Activated CD8-positive, alpha-beta memory T cell treated with anti-CD3 and anti-CD28 coated beads, Interleukin-2, amount 10 ng/mL, durations not matched to agents 7 days and 5 days (primary cell): ENCODE results near the gene TUBA1C. TPM values are rescaled to one million over a fixed set of nuclear protein-coding genes. Genes with fewer than 3 reads are reported as not detected.
"Not testable (repeated sequence)": the region's sequence is repeated elsewhere in the genome, so short reads cannot be mapped to it uniquely, and the experiment has no call there.

Source experiments
- ATAC-seq: fragments of 150-1000 bp; cut with Tn5 transposase; one replicate; pipeline ENCODE4 v1.10.0; 2021; ENCODE audit warnings: moderate library complexity
- CTCF ChIA-PET: fragments of 350-600 bp; sonication (Branson Sonifier 250); formaldehyde crosslinking; loops from one replicate; lab custom pipeline; 2021; ENCODE audit warnings: antibody characterized with exemption; lab: Charles Lee
- DNase-seq: peaks from one replicate; pipeline ENCODE4 v3.0.0-alpha.2; 2020
- H3K27ac Mint-ChIP-seq: one replicate; pipeline ENCODE4 v1.8.0; 2021; ENCODE audit warnings: mild to moderate bottlenecking, mixed read lengths
- H3K27me3 Mint-ChIP-seq: one replicate; pipeline ENCODE4 v1.8.0; 2021; ENCODE audit warnings: mixed read lengths
- H3K36me3 Mint-ChIP-seq: one replicate; pipeline ENCODE4 v1.8.0; 2021; ENCODE audit warnings: mild to moderate bottlenecking, mixed read lengths
- H3K4me1 Mint-ChIP-seq: one replicate; pipeline ENCODE4 v1.8.0; 2021; ENCODE audit warnings: mixed read lengths
- H3K4me3 Mint-ChIP-seq: one replicate; pipeline ENCODE4 v1.8.0; 2021; ENCODE audit warnings: mild to moderate bottlenecking, moderate library complexity, mixed read lengths
- H3K9me3 Mint-ChIP-seq: one replicate; pipeline ENCODE4 v1.8.0; 2022; ENCODE audit warnings: low read depth, mixed read lengths
- total RNA-seq, 2 experiments: library from RNA; stranded (reverse); gene quantifications; one replicate each; pipeline ENCODE4 v1.2.3, GENCODE V29; 2021

Gene TUBA1C
- total RNA-seq, 2 experiments from 2014 or later: 264 to 266 TPM

DNA sequence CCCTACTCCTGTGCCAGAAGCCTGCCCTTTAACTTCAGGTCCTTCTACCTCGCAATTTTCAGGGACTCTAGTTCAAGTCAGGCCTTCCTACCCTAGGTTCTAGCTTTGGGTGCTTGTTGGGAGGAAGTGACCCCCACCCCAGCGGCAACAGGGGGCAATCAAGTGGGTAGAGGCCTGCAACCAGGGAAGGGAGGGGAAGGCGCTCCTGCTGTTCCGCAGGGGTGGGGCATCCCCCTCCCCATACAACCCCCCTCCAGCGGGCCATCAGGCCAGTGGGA, 29.9 kb downstream of the TUBA1C start:
- CTCF ChIA-PET: interaction anchor here (0.6 to 13.8 kb wide), 15 partner anchors 10 to 219 kb away, joined by 3 to 202 read pairs (median 8); partner anchors contain the start of genes C1QL4, DNAJC22 and TROAP
- H3K36me3 Mint-ChIP-seq: no peaks in the 10 kb centered on the region
- H3K27ac Mint-ChIP-seq: no peak overlapping the region
- no peak overlapping the region for H3K4me3 Mint-ChIP-seq
- ATAC-seq: no peak
- no peaks in the 10 kb centered on the region for H3K9me3 Mint-ChIP-seq
- DNase-seq: no peak
- H3K27me3 Mint-ChIP-seq: peaks cover 63% of the 10 kb centered on the region
- peaks cover 17% of the 10 kb centered on the region for H3K4me1 Mint-ChIP-seq

DNA sequence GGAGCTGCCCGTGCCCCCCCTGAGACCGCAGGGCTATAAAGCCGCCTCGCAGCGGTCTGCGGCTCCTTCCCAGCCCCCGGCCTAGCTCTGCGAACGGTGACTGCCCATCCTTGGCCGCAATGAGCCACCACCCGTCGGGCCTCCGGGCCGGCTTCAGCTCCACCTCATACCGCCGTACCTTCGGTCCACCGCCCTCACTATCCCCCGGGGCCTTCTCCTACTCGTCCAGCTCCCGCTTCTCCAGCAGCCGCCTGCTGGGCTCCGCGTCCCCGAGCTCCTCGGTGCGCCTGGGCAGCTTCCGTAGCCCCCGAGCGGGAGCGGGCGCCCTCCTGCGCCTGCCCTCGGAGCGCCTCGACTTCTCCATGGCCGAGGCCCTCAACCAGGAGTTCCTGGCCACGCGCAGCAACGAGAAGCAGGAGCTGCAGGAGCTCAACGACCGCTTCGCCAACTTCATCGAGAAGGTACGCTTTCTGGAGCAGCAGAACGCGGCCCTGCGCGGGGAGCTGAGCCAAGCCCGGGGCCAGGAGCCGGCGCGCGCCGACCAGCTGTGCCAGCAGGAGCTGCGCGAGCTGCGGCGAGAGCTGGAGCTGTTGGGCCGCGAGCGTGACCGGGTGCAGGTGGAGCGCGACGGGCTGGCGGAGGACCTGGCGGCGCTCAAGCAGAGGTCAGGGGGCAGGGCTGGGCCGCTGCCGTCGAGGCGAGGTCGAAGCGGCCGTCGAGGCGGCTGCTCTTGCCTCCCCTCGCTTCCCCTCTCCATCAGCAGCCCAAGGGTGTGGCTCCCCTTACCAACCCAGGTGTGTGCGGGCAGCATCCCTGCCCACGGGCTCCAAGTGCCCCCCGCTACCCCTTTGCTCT, 30.4 kb downstream of the TUBA1C start, which contains the start of gene PRPH:
TSS of gene PRPH (plus strand) at position 66 of the 855 bp plus-strand sequence. CDS start at position 120, 54 bp downstream.
- Mint-ChIP-seq H3K4me1 (peaks cover 17% of the 10 kb centered on the region), H3K27ac (no peak within 1 kb of the TSS), H3K9me3 (no peaks in the 10 kb centered on the region), H3K27me3 (peaks cover 63% of the 10 kb centered on the region), H3K4me3 (no peak within 1 kb of the TSS), H3K36me3 (no peaks in the 10 kb centered on the region)
- ATAC-seq (no peak), DNase-seq (no peak)
- CTCF ChIA-PET: interaction anchor here (0.6 to 13.8 kb wide), 21 partner anchors 10 to 409 kb away, joined by 3 to 202 read pairs (median 6); partner anchors contain the start of genes C1QL4, DNAJC22 and TROAP

- Mint-ChIP-seq H3K27me3 (peaks cover 63% of the 10 kb centered on the region), H3K27ac (no peak overlapping the region)
- DNase-seq: peak; percentile 77
These were observed 31.4 kb downstream of the TUBA1C start for GRCh38 chr12:49296034-49296835.

DNA sequence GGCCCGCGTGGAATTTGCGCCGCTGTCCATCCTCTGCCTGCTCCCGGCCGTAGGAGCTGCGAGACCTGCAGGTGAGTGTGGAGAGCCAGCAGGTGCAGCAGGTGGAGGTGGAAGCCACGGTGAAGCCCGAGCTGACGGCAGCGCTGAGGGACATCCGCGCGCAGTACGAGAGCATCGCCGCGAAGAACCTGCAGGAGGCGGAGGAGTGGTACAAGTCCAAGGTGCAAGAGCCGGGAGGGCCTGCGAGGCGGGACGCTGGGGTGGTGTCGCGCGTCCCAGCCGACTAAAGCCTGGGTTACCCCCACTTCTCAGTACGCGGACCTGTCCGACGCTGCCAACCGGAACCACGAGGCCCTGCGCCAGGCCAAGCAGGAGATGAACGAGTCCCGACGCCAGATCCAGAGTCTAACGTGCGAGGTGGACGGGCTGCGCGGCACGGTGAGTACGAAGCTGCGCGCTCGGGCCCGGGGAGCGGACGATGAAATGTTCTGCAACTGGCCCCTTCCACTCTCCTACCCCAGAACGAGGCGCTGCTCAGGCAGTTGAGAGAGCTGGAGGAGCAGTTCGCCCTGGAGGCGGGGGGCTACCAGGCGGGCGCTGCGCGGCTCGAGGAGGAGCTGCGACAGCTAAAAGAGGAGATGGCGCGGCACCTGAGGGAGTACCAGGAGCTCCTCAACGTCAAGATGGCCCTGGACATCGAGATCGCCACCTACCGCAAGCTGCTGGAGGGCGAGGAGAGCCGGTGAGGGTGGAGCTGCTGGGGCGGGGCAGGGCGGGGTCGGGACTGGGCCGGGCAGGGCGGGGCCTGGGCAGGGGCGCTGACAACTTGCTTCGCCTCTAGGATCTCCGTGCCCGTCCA, 32.2 kb downstream of the TUBA1C start:
- no peaks in the 10 kb centered on the region for H3K36me3 Mint-ChIP-seq
- no peak overlapping the region for H3K27ac Mint-ChIP-seq
- no peaks in the 10 kb centered on the region for H3K9me3 Mint-ChIP-seq
- CTCF ChIA-PET: interaction anchor here (0.6 to 13.8 kb wide), 24 partner anchors 9 to 234 kb away, joined by 3 to 202 read pairs (median 4); partner anchors contain the start of genes C1QL4, DNAJC22 and TROAP
- DNase-seq (peak; percentile 64), ATAC-seq (peak; percentile 72)
- peaks cover 63% of the 10 kb centered on the region for H3K27me3 Mint-ChIP-seq
- H3K4me1 Mint-ChIP-seq: peaks cover 26% of the 10 kb centered on the region
- peak overlapping the region; percentile 67 for H3K4me3 Mint-ChIP-seq

More at GRCh38 chr12:49296034-49296835, 31.4 kb downstream of the TUBA1C start:
- Mint-ChIP-seq H3K36me3 (no peaks in the 10 kb centered on the region), H3K9me3 (no peaks in the 10 kb centered on the region), H3K4me1 (peaks cover 20% of the 10 kb centered on the region), H3K4me3 (peak overlapping the region; percentile 67)
- peak; percentile 71 for ATAC-seq
- CTCF ChIA-PET: interaction anchor here (0.6 to 13.8 kb wide), 30 partner anchors 8 to 408 kb away, joined by 3 to 202 read pairs (median 5); partner anchors contain the start of genes C1QL4, DNAJC22 and TROAP

DNA sequence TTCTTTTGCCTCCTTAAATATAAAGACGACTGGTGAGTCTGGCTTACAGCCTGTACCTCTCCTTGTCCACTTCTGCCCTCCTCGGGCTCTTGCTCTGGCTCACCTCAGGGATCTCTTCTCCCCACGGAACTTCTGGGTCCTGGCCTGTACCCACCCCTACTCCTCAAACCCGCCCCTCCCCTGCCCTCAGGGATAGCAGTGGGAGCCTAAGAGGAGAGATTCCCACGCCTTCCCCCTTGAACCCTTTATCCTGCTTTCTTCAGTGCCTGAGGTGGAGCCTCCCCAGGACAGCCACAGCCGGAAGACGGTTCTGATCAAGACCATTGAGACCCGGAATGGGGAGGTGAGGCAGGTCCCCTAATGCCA, 32.8 kb downstream of the TUBA1C start:
- CTCF ChIA-PET: interaction anchor here (0.7 to 13.8 kb wide), 18 partner anchors 10 to 234 kb away, joined by 3 to 202 read pairs (median 8); partner anchors contain the start of genes C1QL4, DNAJC22 and TROAP
- no peaks in the 10 kb centered on the region for H3K9me3 Mint-ChIP-seq
- H3K4me3 Mint-ChIP-seq: peak overlapping the region; percentile 67
- DNase-seq (no peak), ATAC-seq (peak; percentile 8)
- peaks cover 26% of the 10 kb centered on the region for H3K4me1 Mint-ChIP-seq
- no peak overlapping the region for H3K27ac Mint-ChIP-seq
- no peaks in the 10 kb centered on the region for H3K36me3 Mint-ChIP-seq
- H3K27me3 Mint-ChIP-seq: peaks cover 61% of the 10 kb centered on the region

DNA sequence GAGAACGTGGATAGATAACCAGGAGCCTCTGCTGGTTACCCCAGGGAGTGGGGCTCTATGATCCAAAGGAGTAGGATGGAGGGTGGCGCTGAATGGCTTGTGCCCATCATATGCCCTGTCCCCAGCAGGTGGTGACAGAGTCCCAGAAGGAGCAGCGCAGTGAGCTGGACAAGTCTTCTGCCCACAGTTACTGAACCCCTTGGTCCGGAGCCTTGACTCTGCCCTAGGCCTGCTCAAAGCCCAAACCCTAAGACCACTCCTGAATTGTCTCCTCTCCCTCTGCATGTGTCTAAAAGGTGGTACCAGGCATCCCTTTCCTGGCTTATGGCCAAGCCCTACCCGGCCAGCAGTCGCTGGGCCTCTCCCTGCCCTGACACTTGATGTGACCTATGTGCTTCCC, 33.3 kb downstream of the TUBA1C start:
- CTCF ChIA-PET: interaction anchor here (1.5 to 6.3 kb wide), 6 partner anchors 14 to 60 kb away, joined by 3 to 92 read pairs (median 28); partner anchors contain the start of gene DNAJC22
- no peak for ATAC-seq
- Mint-ChIP-seq H3K27ac (no peak overlapping the region), H3K4me3 (peak overlapping the region; percentile 67), H3K9me3 (no peaks in the 10 kb centered on the region), H3K4me1 (peaks cover 26% of the 10 kb centered on the region), H3K27me3 (peaks cover 60% of the 10 kb centered on the region), H3K36me3 (no peaks in the 10 kb centered on the region)
- no peak for DNase-seq

DNA sequence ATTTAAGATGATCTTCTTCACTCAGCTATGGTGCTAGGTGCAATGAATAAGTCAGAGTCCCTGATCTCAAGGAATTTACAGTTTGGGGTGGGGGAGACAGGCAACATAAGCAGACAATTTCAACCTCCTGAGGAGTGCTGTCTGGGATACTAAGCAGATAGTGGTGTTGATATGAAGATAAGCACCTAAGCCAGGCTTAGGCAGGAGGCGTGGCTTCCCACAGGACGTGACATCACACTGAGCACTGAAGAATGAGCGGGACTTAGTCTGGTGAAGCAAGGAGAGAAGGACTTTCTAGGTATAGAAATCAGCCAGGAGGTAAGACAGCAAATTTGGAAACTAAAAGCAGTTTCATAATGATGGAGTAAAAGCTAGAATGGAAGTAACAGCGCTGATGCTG, 36.9 kb downstream of the TUBA1C start:
- Mint-ChIP-seq H3K27me3 (peaks cover 40% of the 10 kb centered on the region), H3K27ac (peak overlapping the region; percentile 7), H3K36me3 (no peaks in the 10 kb centered on the region), H3K9me3 (no peaks in the 10 kb centered on the region), H3K4me3 (no peak overlapping the region), H3K4me1 (peaks cover 20% of the 10 kb centered on the region)
- peak; percentile 71 for DNase-seq
- ATAC-seq: peak; percentile 55
- CTCF ChIA-PET: interaction anchor here (1.2 to 2.5 kb wide), 3 partner anchors 21 to 45 kb away, joined by 3 to 12 read pairs (median 7); partner anchors contain the start of genes DNAJC22 and TROAP

- Mint-ChIP-seq H3K27me3 (peaks cover 36% of the 10 kb centered on the region), H3K4me3 (no peak overlapping the region), H3K4me1 (peaks cover 14% of the 10 kb centered on the region), H3K27ac (no peak overlapping the region), H3K9me3 (no peaks in the 10 kb centered on the region), H3K36me3 (no peaks in the 10 kb centered on the region)
- no peak for ATAC-seq
- DNase-seq: no peak
- CTCF ChIA-PET: interaction anchor here (0.7 to 2.3 kb wide), 7 partner anchors 9 to 43 kb away, joined by 3 to 9 read pairs (median 4); partner anchors contain the start of gene PRPH
These were observed 39.3 kb downstream of the TUBA1C start for GRCh38 chr12:49304161-49304560.

DNA sequence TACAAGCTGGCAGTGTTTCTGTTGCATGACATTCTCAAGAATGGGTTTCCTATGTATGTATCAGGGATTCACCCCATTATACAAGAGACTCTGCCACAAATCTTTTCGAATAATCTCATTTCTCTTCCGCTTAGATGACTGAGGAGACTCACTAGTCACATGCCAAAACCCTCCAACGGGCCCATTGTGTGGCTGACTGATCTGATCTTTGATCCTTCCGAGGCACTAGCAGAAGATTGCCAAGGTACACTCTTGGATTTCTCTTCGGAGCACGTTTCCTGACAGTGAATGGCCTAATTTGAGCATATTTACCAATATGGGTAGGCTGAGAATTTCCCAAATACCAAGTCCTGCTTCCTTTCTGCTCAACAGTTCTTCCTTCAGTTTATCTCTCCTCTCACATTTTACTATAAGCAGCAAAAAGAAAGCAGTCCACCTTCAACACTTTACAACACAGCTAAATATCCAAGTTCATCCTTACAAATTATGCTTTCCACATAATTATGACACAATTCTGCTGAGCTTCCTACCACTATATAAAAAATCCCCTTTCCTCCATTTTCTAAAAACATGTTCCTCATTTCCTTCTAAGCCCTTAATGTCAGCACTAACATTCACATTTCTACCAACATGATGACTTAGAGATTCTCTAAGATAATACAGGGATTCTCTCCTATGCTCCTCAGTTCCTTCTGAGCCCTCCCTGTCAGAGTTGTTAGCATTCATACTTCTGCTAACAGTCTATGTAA, 41.1 kb downstream of the TUBA1C start:
- DNase-seq: no peak
- Mint-ChIP-seq H3K27ac (no peak overlapping the region), H3K4me1 (peaks cover 14% of the 10 kb centered on the region), H3K4me3 (no peak overlapping the region), H3K27me3 (peaks cover 50% of the 10 kb centered on the region), H3K36me3 (no peaks in the 10 kb centered on the region), H3K9me3 (no peaks in the 10 kb centered on the region)
- CTCF ChIA-PET: interaction anchor here (1.0 to 2.3 kb wide), 6 partner anchors 11 to 51 kb away, joined by 3 to 8 read pairs (median 3); partner anchors contain the start of gene PRPH
- no peak for ATAC-seq

- CTCF ChIA-PET: interaction anchor here (0.9 to 1.7 kb wide), 2 partner anchors 21 to 33 kb away, joined by 3 to 4 read pairs; no protein-coding TSS in a partner anchor
- Mint-ChIP-seq H3K4me1 (peaks cover 5% of the 10 kb centered on the region), H3K9me3 (no peaks in the 10 kb centered on the region), H3K27ac (no peak overlapping the region), H3K36me3 (no peaks in the 10 kb centered on the region), H3K27me3 (peaks cover 55% of the 10 kb centered on the region), H3K4me3 (no peak overlapping the region)
- ATAC-seq: no peak
- DNase-seq: no peak
These were observed 44.5 kb downstream of the TUBA1C start for GRCh38 chr12:49309386-49309785.

DNA sequence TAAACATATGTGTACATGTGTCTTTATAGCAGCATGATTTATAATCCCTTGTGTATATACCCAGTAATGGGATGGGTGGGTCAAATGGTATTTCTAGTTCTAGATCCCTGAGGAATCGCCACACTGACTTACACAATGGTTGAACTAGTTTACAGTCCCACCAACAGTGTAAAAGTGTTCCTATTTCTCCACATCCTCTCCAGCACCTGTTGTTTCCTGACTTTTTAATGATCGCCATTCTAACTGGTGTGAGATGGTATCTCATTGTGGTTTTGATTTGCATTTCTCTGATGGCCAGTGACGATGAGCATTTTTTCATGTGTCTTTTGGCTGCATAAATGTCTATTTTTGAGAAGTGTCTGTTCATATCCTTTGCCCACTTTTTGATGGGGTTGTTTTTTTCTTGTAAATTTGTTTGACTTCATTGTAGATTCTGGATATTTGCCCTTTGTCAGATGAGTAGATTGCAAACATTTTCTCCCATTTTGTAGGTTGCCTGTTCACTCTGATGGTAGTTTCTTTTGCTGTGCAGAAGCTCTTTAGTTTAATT, 45.6 kb downstream of the TUBA1C start:
- DNase-seq, ATAC-seq: not testable (repeated sequence)
- CTCF ChIA-PET: interaction anchor here (3.8 kb wide), 1 partner anchor 14 kb away, joined by 20 read pairs; the partner anchor contains the start of gene PRPH

More for the DNA sequence above, 45.6 kb downstream of the TUBA1C start:
- not testable (repeated sequence) for H3K4me3 Mint-ChIP-seq, H3K36me3 Mint-ChIP-seq, H3K4me1 Mint-ChIP-seq, H3K27ac Mint-ChIP-seq, H3K9me3 Mint-ChIP-seq
- H3K27me3 Mint-ChIP-seq: peaks cover 51% of the 10 kb centered on the region
